HG03571 (cell line): ENCODE results near the gene FBXW5.

Source experiments
- ATAC-seq: cut with Tn5 transposase; IDR thresholded peaks from one replicate; pipeline ENCODE4 v1.9.1; 2021; ENCODE audit not compliant: unreplicated experiment

FBXW5 gene

GRCh38 chr9:136936645-136937170 is 7.8 kb downstream of the FBXW5 start:
- no peak for ATAC-seq

- no peak for ATAC-seq
Measured at GRCh38 chr9:136935651-136936050, 8.9 kb downstream of the FBXW5 start.

GRCh38 chr9:136934277-136934676 is 10.3 kb downstream of the FBXW5 start:
- ATAC-seq = no peak

GRCh38 chr9:136931611-136932130 is 12.9 kb downstream of the FBXW5 start:
- ATAC-seq = no peak

- ATAC-seq = no peak
Measured at GRCh38 chr9:136930014-136930413, 14.5 kb downstream of the FBXW5 start.

GRCh38 chr9:136928591-136928990 is 15.9 kb downstream of the FBXW5 start:
- no peak for ATAC-seq

- no peak for ATAC-seq
Measured at GRCh38 chr9:136927343-136928271, 16.9 kb downstream of the FBXW5 start.

- ATAC-seq = no peak
Measured at GRCh38 chr9:136926749-136927148, 17.8 kb downstream of the FBXW5 start.

GRCh38 chr9:136926154-136926704 is 18.3 kb downstream of the FBXW5 start:
- no peak for ATAC-seq

GRCh38 chr9:136925414-136926153 is 19.0 kb downstream of the FBXW5 start:
- no peak for ATAC-seq

- no peak for ATAC-seq
Measured at GRCh38 chr9:136923881-136924280, 20.7 kb downstream of the FBXW5 start.

GRCh38 chr9:136922540-136922939 is 22.0 kb downstream of the FBXW5 start:
- no peak for ATAC-seq

GRCh38 chr9:136921718-136922117 is 22.8 kb downstream of the FBXW5 start:
- ATAC-seq = no peak

GRCh38 chr9:136921307-136921706 is 23.2 kb downstream of the FBXW5 start:
- ATAC-seq = no peak

- ATAC-seq = no peak
Measured at GRCh38 chr9:136920734-136921231, 23.8 kb downstream of the FBXW5 start.

- ATAC-seq = no peak
Measured at GRCh38 chr9:136920069-136920468, 24.5 kb downstream of the FBXW5 start.

- ATAC-seq = no peak
Measured at GRCh38 chr9:136917902-136918301, 26.6 kb downstream of the FBXW5 start.

- no peak for ATAC-seq
Measured at GRCh38 chr9:136916330-136917184, 28.0 kb downstream of the FBXW5 start.

- no peak for ATAC-seq
Measured at GRCh38 chr9:136915632-136916329, 28.8 kb downstream of the FBXW5 start.
